Measurements from ENCODE around the gene EFCAB12.

The EFCAB12 gene

DNA sequence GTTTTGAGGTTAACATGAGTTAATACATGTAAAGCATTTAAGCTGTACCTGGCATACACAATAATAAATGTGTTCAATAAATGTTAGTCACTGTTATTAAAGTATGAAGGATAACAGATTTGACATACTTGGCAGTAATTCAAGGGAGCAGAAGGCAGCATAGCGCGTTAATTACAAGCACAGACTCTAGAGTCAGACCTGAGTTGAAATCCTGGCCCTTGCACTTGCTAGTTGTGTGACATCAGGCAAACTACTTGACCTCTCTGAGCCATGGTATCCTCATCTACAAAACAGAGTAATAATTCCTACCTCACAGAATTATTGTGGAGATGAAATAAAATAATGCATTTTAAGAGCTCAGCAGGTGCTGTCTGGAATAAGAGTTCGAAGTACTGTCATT, 17.0 kb upstream of the EFCAB12 start:
- no peak for DNase-seq (ENCODE audit: low read depth, low spot score)

DNA sequence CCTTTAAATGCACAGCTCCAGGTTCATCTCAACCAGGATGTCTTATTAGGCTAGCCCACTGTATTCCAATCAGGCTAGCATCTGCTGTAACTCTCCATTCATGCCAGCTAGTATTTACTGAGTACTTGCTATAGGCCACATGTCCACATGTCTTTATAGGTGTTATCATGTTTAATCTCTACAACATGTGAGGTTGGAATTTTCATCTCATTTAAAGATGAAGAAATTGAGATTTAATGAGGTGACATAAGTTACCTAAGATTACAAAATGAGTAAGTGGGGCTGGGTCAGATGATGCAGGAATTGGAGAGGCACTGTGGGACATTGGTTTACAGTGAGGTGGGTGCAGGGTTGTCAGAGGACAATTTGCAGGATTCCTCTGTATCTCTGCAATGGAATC, 14.5 kb upstream of the EFCAB12 start:
- DNase-seq (ENCODE audit: low read depth, low spot score), result no peak

DNA sequence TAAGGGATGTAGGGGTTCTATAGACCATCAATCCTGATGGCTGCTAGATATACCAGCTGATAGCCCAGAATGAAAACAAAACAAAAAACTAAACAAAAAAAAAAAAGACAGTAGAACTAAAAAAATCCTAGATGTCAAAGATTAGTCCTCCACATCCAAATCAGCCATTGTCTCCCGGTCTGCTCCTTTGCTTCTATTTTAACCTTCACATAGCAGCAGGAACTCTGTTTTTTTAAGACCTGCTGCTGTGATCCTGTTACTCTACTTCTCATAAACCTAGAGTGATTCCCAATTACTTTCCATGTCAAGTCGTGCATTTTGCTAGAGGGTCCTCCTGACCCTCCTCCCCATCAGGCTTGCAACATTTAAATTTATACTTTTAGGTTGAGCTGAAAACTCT, 14.1 kb upstream of the EFCAB12 start:
- no peak for DNase-seq (ENCODE audit: low read depth, low spot score)

DNA sequence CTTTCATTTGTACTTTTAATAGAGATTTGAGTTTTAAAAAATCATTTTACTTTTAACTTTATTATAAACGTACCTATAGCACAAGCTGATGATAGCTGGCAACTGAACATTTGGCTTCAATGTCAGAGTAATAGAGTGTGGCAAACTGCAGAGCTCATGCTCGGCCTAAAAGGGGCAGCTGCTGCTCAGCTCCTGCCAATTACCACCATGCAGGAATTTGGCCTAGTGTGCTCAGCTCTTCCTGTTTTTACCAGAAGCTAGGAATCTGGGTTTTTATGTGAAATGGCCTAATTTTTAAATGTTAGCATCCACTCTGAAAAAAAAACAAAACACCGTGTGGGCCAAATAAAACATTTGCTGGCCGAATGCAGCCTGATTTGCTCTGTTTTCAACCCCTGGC, 13.3 kb upstream of the EFCAB12 start:
- DNase-seq (ENCODE audit: low read depth, low spot score), result no peak

DNA sequence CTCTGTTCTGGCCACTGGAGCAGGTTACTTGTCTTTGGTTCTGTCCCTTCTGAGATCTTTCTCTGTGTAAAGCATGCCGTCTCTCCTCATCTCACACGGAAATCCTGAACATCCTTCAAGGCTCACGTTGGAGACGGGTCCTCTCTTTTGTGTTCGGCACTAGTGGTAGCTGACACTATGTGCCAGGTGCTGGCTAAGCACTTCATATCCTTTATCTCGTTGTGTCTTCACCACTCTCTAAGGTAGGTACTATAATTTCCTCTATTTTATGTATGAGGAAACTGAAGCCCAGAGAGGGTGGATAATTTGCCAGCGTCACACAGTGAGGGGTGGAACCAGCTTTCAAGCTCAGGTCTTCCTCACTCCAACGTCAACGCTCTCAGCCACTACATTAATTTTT, 12.8 kb upstream of the EFCAB12 start:
- no peak for DNase-seq (ENCODE audit: low read depth, low spot score)

DNA sequence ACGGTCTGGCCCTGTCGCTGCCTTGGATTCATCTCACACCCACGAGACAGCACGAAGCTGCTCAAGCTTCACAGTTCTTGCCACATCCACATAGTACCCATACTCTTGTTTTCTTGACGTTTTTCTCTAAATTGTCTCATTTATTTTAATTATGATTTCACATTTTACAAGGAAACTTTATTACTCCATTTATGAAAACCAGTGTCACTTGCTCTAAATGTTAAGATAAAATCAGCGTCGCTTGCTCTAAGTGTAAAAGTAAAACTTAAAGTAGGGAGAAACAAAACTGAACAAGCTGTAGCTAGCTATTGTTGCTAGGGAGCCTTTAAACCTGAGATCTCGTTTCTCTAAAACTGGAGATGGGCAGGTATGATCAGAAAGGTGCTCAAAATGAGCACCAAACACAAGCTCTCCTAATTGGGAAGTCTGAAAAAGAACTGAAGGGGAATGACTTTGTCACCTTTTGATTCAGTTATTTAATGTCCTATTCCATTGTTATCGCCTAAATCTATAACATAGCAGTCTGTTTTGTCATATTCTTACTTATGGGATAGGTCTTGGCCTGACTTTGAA, 12.3 kb upstream of the EFCAB12 start:
- no peak for DNase-seq (ENCODE audit: low read depth, low spot score)

DNA sequence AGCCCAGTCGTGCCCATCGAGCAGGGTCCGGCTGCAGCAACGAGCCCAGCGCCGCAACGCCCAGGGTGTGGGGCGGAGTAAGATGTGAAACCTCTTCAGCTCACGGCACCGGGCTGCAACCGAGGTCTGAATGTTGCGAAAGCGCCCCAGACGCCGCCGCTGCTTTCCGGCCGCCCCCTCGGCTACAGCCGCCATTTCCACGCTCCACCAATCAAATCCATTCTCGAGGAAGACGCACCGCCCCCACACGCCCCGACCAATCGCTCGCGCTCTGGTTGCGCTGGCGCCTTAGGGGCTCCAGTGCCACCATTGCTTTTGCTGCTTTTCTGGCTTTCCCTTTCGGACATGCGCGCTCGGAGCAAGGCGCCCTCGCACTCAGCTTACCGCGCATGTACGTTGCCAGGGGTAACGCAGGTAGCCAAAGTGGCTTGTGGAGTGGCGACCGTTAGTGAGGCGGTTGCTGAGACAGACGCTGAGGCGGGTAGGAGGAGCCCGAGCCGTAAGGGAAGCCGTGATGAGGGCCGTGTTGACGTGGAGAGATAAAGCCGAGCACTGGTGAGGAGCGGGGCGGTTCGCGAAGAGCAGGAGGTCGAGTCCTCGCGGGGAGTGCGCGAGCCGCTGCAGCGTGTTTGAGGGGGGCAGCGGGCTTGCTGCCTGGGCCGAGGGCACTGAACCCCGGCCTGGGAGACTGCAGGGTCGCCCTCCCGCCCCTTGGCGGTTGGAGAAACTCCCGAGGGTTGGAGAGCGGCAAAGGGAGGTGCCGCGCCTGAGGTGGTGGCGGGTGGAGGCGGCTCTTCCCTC, 11.6 kb upstream of the EFCAB12 start, which contains the start of the genes IFT122 and MBD4:
IFT122 (plus strand) TSS at position 408 of the 801 bp plus-strand sequence; CDS start at position 515, 107 bp downstream.
MBD4 (minus strand) TSS at position 132 of the 801 bp plus-strand sequence; CDS start at position 17, 115 bp downstream.
- peak; percentile 99 for DNase-seq (ENCODE audit: low read depth, low spot score)

DNA sequence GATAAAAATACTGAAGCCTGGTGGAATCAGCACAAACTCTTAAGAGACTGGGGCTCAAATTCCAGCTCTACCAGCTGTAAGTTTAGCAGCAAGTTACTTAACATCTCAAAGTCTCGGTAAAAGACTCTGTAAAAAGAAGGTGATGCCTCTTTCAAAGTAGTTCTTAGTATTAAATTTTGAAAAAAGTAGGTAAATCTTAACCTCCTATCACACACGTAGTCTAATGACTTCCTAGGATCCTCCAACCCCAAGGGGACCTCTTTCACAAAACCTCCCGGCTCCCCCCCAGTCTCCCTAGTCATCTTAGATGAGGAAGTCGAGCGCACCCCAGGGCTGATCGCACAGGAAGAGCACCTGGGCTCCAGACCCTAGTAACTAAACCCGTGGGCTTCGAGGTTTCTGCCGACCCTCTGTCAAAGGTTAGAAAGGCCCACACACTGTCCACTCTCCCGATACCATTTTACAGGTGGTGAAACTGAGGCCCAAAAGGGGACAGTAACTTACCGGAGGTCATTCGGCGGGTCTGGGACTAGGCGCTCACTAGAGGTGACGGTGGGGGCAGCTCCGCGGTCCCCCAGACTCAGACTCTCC, 10.9 kb upstream of the EFCAB12 start:
- DNase-seq (ENCODE audit: low read depth, low spot score), result no peak

DNA sequence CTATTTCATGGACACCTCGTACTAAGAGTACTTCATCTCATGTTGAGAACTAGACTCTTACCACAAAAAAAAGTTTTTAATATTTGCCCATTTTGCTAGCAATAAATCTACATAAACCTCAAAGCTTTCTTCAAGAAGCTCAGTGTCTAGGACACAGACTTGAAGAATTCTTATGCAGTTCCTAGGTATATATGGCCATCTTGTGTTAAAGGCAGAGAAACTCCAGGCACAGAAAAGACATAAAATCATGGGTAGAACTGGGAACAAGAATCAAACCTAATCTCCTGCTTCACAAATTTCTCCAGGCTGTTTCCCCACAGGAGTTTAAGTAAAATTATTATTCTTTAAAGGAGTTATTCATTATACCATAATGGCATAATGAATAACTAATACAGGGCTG, 6.9 kb upstream of the EFCAB12 start:
- no peak for DNase-seq (ENCODE audit: low read depth, low spot score)

DNA sequence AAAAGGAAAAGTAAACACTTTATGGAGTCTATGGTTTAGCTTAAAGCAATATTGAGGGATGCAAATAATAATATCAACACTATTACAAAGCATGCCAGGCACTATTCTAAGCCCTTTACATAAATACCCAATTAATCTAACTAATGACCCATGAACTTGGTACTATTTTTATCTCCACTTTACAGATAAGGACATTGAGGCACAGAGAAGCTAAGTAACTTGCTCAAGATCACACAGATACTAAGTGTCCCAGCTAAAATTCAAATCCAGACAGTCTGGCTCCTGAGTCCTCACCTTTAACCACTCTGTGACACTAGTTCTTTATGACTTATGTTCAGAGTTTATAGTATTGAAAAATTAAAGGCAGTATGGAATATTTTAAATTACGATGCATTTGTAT, 5.7 kb upstream of the EFCAB12 start:
- no peak for DNase-seq (ENCODE audit: low read depth, low spot score)

DNA sequence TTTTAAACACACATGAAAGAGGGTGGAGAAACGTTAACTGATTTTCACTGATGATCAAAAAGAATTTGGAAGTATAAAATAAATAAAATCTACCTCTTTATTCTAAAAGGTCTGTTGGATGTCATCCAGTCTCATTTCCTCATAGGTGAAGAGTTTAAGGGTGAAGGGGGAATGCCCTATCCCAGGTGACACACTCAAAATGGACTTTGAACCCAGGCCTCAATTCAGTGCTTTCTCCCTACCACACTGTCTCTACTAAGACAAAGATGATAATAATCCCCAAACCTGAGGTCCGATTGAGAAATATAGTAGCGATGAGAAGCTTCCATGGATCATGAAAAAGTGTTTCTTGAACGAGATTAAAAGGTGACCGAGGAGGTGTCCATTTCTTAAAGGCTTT, 5.1 kb upstream of the EFCAB12 start:
- no peak for DNase-seq (ENCODE audit: low read depth, low spot score)

DNA sequence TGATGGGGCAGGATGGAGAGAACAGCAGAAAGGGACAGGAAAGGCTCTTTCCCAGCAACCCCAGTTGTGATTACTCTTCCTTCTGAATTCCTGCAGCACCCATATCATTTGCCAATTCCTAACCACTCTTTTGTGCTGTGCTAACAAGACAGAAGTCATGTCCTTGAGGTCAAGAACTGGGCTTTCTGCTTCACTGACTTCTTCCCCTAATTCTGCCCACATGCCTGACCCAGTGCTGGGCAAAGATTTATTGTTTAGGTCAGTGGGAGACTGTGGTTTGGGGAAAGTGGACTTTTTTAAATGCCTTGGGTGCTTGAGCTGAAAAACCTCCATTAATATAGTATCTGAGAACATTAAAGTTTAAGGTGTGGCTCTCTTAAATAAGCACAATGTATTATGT, 4.2 kb upstream of the EFCAB12 start:
- DNase-seq (ENCODE audit: low read depth, low spot score), result no peak

DNA sequence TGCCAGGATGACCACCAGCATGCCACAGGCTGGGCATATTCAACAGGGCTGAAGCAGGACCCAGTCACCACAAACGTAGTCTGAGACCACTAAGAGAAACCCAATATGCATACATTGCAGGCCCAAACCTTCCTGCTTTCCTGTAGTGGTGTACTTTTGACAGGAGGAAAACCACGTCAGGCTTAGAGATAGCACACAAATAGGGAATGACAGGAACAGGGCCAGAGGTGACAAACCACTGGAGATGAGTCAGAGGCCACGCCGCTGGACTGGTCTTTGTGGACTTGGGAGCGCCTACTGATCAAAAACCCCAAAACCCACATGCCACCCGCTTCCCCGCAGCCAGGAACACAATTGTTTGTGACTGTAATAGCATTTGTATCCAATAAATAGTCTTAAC, 3.6 kb upstream of the EFCAB12 start:
- no peak for DNase-seq (ENCODE audit: low read depth, low spot score)

DNA sequence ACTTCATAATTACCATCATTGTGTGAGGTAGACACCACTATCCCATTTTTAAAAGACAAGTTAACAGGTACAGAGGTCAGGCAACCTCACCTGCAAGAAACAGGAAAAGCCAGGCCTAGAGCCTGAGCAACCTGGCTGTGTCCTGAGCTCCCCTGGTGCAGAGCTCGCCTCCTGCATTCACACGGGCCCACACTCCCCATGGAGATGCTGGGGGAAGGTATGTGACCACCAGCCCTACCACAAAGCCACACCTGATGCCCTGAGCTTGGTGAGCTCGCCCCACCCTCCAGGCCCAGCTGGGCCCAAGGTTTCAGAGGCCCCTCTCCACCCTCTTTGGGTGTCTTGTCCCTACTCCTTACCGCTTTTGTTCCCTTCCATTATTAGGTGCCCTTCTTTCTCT, 1.2 kb upstream of the EFCAB12 start:
- DNase-seq (ENCODE audit: low read depth, low spot score), result no peak

DNA sequence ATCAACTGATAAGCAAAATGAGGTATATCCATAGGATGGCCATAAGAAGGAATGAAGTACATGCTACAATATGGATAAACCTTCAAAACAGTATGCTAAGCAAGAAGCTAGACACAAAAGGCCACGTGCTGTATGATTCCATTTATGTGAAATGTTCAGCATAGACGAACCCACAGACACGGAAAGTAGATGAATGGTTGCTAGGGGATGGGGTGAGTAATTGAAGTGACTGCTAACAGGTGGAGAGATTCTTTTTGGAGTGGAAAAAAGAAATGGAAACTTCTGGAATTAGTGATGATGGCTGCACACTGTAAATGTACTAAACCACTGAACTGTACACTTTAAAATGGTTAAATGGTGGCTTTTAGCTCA, 630 bp upstream of the EFCAB12 start:
- DNase-seq (ENCODE audit: low read depth, low spot score), result no peak

DNA sequence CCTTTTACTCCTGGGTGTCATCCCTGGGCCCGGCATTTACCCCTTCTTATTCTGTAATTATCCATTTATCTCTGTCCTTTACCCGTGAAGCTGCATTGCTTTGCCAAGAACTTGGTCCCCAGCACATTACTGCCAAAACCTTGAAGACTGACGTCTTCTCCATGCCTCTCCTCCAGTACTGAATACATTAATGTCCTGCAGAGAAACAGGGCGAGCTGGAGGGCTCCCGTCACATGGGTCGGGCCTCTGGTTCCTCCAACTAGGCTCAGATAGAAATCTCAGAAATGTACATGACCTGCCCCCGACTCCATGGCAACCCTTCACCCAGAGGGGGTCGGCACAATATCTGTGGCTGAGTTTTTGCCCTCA, 445 bp downstream of the EFCAB12 start:
- DNase-seq (ENCODE audit: low read depth, low spot score), result no peak

DNA sequence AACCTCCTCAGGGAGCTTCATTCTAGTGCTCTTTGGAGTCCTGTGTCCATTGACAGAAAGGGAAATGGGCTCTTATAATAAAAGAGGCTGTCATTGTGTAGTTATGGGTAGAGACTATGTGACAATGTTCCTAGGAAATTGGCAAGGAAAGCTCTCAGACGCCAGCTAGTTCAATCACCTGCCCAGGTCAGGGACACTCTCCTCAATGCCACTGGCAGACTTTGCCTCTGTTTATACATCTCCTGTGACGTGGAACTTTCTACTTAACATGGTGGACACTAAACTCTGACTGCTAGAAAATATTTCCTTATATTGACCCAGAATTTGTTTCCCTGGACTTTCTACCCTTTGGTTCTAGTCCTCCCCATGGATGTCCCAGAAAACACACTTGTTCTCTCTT, 2.8 kb downstream of the EFCAB12 start:
- no peak for DNase-seq (ENCODE audit: low read depth, low spot score)

DNA sequence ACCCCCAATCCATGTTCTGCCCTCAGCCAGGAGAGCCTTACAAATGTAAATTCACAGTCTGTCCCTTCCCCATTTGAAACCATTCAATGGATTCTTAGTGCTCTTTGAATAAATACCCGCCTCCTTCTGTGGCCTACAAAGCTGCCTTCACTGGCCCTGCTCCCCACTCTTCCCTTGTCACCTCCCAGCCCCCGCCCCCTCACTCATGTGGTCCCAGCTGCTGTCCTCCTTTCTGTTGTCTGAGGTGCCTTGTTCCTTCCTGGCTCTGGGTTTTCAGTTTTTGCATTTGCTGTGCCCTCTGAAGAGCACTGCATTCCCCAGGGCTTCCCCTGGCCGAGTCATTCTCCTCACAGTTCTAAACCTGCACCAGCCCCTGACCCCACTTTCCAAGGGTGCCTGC, 3.2 kb downstream of the EFCAB12 start:
- no peak for DNase-seq (ENCODE audit: low read depth, low spot score)

DNA sequence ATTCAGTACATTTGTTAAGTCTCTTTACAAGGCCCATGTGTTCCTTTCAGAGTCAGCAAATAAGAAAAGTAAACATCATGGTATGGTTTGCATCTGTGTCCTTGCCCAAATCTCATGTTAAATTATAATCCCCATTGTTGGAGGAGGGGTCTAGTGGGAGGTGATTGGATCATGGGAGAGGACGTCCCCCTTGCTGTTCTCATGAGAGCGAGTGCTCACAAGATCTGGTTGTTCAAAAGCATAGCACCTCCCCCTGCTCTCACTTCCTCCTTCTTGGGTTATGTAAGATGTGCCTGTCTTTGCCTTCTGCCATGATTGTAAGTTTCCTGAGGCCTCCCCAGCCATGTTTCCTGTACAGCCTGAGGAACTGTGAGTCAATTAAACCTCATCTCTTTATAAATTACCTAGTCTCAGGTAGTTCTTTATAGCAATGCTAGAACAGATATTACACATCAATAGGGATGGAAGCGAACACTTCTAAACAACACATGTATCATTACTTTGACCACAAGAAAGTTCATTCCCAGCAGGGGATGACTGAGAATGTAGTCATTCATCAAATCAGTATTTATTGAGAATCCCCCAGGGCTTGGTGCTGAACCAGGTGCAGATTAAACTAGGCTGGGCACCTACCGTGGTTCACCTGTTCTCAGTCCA, 4.1 kb downstream of the EFCAB12 start:
- no peak for DNase-seq (ENCODE audit: low read depth, low spot score)

DNA sequence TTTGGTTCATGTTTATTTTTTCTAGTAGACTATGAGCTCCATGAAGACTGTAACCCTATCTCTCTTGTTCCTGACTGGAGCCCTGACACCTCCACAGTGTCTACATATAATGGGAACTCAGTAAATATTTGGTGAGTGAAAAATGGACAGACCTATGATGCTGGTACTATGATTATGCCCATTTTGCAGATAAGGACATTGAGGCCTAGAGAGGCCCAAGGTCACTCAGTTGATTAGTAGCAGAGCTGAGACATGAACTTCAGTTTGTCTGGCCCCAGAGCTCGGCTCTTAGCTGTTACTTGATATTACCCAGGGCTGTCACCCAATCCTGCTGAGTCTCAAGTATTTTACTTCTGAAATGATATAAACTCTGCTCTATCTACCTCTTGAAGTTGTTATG, 5.5 kb downstream of the EFCAB12 start:
- DNase-seq (ENCODE audit: low read depth, low spot score), result no peak

DNA sequence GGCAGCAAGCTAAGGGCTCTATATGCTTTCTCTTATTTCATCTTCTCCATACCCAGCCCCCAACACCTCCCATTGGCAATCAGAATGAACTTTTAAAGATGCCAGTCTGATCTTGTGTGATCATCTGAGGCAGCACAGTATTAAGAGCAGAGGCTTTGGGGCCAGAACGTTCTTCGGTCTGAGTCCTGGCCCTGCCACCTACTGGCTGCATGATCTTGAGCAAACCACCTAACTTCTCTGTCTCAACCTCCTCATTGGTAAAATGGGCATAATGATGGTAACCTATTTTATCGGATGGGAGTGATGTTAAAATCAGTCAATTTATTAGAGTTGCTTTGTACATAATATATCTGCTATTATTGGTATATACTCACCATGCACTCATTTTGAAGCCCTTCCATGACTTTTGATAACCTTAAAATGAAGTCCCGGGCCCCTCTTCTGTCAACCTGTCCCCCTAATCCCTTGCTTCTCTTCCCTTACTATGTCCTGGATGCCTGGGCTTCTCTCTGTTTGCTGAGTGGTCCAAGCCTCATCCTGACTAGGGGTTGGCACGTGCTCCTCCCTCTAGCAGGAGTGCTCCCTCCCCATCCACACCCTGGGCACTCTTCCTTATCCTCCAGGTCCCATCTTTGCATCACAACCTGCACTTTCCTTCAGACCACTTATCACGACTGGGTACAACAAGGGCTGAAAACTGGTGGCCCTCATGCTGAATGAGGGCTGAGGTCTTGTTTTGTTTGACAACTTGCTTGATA, 6.3 kb downstream of the EFCAB12 start:
- no peak for DNase-seq (ENCODE audit: low read depth, low spot score)
